Measurements from ENCODE around the gene HK2.
"Not testable (repeated sequence)": the region's sequence is repeated elsewhere in the genome, so short reads cannot be mapped to it uniquely, and the experiment has no call there.

HK2 gene

DNA sequence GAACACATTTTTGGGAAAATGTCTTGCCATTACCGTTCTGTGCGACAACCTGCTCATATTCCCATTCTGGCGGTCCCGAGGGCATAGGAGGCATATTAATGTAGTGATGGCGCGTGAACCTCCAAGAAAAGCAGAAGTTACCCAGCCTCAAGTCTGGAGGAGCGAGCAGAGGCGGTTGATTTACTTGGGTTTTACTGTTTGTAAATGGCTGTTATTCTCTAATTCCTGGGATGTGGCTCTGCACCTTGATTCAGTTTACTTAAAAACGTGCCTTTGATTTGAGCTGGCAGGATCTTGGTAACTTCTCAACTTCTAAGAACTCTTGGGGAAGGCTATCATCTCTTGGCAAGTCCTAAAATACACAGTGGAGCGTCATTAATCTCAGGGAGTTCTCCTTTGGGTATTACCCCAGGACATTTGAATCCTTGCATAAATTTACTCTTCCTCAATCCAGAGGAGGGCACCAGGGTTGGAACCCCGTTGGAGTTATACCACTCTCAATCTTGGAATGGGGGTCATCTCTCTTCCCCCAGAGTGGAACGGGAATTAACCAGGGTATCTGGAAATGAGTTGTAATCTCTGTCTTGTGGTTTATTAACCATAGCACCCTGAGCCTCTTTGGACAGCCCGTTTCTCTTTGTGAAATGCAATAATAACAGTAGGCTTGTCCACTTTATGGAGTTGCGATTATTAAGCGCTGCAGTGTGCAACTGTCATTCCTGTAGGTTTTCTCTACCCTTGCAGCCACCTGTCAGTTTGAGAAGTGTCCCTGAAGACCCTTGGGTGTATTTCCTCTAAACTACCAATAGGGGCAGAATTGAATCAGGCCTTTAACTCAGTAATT lies 2.1 kb downstream of the HK2 start:
- no peak for DNase-seq

DNA sequence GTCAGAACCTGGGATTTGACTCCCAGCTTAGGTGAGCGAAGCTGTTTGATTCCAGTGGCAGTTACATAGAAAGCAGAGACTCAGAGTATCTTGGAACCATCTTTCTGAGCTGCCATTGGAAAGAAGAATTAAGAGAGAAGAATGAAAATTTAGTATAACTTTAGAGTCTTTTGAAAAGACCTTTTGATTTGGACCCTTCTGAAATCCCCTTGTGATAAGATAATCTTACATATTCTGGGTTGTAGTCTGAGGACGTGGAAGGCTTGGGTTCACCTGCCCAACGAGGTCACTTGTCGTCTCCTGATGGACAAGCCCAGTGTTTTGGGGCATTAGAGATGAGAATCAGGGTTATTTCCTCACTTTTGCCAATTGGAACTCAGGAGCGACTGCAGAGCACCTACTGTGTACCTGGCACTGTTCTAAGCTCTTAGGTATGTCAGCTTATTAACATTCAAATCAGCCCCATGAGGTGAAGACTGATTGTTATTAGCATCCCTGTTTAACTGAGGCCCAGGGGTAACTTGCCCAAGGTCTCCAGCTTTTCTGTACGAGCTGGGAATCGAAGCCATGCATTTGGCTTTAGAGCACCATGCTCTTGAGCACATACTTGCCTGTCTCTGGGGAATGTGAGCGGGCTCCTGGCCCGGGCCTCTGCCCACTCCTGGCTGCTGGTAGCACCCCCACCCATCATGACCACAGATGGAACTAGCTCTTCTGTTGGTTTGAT lies 2.9 kb downstream of the HK2 start:
- no peak for DNase-seq

DNA sequence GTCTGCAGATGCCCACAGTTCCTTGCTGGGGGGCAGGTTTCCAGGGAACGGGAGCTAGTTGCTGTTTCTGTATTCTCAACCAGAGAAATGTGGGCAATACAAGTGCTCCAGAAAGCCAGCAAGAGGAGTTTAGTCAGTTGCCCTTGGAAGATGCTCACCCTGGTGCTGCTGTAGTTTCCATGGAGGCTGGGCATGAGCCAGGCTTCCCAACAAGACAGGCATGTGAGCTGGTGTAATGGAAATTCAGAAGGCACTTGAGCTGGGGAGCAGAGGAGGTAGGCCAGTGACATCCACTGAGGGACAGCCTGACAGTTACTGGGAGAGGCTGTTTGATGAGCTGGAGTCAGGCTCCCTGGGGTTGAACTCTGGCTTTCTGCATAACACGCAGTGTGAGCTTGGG lies 7.7 kb downstream of the HK2 start:
- no peak for DNase-seq

DNA sequence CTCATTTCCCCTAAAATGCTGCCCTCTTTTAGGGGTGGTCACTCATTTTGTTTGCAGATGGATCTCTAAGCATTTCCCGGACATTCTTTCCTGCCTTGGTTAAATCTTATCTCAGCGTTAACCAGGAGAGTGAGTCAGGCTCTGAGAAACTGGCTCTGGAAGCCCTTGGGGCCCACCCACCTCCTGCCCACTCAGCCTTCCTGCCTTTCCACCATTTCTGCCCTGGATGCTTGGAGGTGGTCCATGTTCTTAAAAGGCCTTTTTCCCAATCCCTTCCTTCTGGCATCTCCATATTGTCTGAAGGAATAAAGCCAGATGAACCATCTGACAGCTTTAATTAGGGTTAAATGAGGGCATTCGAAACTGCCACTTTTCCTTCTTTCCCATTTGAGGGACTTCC lies 9.5 kb downstream of the HK2 start:
- DNase-seq: no peak

DNA sequence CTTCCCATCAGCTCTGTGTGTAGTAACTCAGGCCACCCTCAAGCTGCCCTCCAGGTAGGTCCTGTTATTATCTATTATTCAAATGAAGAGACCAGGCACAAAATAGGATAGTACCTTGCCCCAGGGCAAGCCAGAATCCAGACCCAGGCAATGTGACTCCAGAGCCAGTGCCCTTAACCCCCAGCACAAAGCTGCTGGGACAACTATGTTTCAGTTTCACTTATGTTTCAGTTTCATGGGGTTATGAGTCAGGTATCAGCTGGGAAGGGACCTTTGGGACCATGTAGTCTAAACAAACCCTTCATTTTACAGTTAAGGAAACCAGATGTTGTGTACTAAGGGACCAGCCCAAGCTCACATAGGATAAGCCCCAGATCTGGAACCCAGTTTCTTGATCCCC lies 10.0 kb downstream of the HK2 start:
- peak; percentile 51 for DNase-seq

DNA sequence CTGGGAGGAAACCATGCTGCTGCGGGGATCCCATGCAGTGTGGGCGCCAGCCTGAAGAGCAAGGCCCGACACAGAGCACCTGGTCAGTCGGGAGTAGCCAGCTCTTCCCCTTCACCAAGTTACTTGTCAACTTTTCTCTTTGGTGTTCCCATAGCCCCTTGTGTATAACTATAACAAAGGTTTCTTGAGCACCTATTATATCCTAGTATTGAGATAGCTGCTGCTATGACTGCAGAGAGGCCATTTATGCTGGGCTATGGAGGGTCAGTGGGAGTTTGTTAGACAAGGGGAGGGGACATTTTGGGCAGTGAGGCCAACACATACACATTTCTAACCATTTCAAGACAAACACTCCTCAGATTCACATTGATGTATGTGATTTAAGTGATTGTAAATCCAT lies 10.8 kb downstream of the HK2 start:
- DNase-seq: no peak

DNA sequence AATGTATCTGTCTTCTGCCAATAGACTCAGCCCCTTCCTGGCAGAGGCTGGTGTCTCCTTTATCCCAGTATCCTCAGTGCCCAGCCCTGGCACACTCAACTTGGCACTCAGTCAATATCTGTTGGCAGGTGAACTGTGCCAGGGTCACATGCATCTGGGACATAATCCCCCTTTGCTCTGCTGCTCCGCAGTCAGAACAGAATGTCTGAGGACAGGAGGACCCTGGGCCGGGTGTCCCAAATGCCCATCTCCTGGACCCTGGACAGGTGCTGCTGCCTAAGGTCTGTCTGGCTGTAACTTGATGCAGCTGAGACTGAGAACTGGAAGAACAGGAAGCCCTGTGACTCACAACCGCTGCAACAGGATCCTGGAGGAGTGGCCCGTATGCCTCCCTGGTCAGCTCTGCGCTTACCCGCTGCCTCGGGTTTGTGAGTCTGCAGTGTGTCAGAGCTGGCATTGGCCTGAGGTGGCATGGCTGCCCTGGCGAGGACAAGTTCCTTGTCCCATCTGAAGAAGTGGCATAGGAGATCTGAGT lies 11.4 kb downstream of the HK2 start:
- peak; percentile 51 for DNase-seq

DNA sequence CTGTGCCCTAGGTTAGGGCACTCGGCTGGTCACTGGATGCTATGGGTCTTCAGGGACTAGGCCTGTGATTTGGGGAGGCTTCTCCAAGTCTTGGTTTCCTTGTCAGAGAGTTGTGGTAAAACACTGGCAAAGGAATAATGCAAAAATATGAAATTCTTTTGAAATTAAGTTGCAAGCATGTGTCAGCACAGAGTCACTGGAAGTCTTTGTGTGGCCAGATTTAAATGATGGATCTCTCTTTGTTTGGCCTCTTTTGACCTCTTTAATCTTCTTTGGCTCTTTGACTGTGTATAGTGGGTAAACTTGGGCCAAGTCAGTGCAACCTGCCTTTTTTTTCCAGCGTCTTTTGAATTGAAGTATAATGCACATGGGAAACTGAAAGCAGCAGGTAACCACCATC lies 12.1 kb downstream of the HK2 start:
- DNase-seq: no peak

DNA sequence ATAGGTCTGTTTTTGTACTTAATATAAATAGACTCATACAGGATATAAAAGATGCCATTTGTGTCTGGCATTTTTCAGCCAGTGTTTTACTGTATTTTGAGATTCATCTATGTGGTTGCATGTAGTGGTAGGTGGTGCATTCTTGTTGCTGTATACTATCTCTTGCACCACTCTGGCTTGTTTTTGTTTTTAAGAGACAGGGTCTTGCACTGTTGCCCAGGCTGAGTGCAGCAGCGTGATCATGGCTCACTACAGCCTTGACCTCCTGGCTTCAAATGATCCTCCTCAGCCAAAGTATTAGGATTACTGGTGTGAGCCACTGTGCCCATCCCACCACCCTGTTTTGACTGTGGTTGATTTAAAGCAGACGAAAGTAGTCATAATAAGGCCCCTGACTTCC lies 12.6 kb downstream of the HK2 start:
- DNase-seq: no peak

DNA sequence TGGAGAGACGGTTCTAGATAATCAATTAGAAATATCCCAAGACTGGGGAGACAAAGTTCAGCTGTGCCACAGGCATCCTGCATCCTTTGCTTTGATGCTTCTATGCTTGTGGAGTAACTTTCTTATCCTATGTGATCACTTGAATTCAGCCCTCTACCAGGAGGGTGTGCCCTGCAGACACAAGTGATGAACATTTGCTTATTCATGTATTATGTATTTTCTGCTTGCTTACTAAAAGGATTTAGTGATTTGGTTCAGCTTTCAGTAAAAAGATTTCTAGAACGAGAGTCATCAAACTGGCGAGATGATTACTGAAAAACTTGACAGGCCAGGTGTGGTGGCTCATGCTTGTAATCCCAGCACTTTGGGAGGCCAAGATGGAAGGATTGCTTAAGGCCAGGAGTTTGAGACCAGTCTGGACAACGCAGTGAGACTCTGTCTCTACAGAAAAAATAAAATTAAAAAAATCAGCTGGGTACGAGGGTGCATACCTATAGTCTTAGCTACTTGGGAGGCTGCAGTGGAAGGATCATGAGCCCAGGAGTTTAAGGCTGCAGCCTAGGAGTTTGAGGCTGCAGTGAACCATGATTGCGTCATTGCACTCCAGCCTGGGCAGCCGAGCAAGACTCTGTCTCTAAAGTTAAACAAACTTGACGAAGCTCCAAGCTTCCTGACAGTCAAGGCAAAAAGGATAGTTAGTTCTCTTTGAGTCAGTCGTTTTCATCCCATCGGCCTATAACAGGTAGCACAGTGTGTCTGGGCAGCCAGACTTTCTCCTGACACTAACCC lies 13.3 kb downstream of the HK2 start:
- DNase-seq: no peak

DNA sequence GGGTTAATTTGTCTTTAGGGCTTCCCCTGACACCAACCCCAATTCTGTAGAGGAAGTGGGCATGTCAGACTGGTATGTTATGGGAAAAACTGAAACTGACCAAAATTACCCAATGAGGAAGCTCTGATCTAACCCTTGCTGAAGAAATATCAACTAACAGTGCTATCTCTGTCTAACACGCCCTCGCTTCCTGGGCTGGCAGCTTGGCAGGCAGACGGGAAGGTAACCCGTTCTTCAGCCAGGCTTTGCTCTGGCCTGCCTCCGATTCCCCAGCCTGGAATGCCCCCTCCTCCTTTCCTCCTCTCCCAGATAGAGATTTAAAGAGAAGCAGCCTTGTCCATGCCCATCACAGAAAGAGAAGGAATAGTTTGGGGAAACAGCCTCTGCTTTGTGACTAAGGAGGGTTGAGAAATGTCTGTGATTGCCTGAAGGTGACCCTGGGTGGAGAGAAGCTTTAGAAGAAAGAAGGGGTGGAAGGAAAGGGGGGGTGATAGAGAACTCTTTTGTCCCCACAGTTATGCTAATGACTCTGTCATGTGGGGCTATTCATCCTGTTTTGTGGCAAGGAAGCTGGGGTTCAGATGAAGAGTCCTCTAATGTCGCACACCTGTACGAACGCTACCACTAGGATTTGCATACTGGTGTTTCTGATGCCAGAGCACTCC lies 15.4 kb downstream of the HK2 start:
- DNase-seq: peak; percentile 47

DNA sequence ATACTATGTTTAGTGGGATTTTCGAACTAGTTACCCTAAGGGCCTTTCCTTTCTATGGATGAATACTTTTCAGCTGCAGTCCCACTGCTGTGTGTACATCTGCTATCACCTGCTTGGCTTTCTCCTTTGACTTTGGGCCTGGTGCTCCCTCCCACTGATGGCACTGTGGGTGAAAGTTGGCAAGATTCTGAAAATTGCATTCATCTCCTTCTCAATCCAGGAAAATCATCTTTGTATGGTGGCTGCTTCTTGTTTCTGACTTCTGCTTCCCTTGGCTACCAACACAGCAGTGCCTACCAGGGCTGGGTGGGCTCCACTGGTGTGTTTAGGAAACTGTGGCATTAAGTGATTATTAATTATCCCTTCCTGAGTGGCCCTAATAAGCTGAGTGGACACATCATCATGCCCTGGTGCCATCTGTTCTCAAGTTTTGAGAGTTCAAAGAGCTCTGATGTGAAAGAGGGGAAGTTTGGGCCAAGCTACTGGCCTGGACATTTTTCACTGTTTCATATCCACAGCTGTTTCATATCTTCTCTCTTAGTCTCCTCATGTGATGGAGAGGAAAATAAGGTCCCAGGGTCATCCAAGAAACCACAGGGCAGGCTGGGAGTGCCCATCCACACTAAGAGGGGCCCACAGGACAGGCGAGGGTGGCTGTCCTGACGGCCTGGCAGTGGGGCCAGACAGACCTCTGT lies 16.7 kb downstream of the HK2 start:
- DNase-seq: no peak

DNA sequence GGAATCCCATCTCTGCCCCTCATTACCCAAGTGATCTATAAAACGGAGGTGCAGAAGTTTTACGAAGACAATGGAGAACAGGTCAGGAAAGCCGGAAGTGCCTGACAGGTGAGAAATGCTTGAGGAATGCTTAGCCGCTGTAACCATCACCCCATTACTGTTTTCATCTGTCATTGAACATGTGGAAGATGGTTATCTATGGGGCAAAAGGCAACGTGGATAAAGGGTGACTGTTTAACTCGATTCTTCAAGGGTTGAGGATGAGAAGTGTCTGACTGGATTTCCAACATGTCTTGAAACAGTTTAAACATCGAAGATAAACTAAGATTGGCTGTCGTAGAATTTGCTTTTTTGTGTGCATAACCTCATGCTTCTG lies 17.3 kb downstream of the HK2 start:
- no peak for DNase-seq

DNA sequence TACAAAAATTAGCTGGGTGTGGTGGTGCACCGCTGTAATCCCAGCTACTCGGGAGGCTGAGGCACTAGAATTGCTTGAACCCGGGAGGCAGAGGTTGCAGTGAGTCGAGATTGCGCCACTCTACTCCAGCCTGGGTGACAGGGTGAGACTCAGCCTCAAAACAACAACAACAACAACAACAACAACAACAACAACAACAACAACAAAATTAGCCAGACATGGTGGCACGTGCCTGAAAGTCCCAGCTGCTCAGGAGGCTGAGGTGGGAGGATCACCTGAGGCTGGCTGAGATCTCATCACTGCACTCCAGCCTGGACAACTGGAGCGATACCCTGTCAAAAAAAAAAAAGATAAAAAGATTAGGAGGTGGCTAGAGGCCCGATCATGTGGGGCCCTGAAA lies 19.4 kb downstream of the HK2 start:
- not testable (repeated sequence) for DNase-seq

DNA sequence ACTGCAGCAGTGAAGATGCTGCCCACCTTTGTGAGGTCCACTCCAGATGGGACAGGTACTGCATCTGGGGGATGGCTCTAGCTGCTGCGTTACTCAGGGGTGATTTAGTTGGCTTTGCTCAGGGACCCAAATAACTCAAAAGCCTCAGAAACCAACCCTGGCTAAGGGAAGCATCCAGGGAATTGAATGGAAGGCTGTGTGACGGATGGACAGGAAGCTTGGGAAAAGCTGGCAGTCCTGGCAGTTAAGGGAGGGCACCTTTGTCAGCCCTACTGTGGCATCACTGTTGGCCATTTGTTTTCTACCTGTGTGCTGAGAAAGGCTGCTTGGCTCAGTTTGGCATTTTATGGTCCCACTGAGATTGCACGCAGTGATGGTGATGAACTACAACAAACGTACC lies 20.5 kb downstream of the HK2 start:
- no peak for DNase-seq

DNA sequence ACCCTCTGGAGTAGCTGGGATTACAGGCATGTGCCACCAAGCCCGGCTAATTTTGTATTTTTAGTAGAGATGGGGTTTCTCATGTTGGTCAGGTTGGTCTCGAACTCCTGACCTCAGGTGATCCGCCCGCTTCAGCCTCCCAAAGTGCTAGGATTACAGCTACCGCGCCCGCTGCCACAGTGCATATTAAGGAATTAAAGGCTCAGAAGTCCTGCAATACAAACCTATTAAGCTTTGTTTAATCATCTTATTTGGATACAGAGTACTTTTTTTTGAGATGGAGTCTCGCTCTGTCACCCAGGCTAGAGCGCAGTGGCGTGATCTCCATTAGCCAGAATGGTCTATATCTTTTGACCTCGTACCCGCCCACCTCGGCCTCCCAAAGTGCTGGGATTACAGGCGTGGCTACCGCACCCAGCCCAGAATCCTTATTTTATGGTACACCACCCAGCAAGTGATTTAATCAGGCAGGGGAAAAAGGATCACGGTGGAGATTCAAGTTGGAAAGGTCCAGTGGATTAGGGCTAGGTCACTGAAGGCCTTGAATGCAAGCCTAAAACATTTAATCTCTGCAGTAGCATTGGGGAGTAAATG lies 21.3 kb downstream of the HK2 start:
- not testable (repeated sequence) for DNase-seq

DNA sequence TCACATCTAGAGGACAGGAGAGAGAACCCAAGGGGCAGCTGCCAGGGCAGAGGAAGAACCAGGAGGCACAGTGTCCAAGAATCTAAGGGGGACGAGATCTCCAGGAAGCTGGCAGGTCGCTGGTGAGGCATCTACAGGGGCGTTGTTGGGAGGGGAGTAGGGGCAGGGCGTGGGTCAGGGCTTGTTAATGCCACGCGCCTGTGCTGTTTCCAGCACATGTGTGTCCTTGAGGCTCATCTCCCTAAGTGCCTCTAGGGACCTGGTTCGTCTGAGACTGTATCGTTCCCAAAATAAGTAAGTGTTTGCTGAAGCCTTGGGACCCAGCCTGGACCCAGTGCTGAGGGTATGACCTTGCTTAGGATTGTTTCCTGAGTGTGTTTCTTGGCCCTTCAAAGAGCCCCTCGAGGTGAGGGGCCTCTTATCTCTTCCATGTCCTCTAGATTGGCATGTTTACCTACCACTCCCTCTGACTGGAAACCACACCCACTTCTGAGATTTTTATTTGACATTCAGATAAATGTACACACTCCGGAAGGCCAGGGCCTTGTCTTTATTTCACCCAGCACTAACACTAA lies 22.2 kb downstream of the HK2 start:
- no peak for DNase-seq

DNA sequence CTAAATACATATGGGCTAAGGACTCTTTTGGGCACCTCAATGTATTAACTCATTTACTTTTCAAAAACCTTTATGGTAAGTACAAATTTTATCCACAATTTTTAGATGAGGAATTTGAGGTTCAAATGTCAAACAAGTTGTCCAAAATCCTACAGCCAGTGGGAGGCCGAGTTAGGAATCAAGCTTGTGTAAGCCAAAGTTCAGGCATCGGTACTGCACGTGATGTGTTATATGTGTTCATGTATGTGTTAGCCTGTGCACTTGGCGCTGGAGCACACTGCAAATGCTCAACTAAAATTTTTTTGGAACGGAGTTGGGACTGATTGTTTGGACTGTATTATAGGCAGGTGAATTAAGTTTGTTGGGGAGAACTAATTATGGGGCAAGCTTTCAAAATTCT lies 22.7 kb downstream of the HK2 start:
- no peak for DNase-seq

DNA sequence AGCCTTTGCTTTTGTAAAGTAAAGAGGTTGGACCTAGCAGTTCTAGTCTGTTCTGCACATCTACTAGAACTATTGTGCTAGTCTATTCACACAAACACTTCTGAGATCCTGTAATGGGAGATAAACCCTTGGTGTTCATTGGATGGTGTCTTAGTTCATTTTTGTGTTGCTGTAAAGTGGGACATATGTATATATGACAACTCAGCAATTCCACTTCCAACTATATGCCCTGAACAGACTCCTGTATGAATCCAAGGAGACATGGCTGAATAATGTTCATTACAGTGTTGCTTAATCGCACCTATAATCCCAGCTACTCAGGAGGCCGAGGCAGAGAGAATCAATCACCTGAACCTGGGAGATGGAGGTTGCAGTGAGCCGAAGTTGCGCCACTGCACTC lies 23.3 kb downstream of the HK2 start:
- no peak for DNase-seq

DNA sequence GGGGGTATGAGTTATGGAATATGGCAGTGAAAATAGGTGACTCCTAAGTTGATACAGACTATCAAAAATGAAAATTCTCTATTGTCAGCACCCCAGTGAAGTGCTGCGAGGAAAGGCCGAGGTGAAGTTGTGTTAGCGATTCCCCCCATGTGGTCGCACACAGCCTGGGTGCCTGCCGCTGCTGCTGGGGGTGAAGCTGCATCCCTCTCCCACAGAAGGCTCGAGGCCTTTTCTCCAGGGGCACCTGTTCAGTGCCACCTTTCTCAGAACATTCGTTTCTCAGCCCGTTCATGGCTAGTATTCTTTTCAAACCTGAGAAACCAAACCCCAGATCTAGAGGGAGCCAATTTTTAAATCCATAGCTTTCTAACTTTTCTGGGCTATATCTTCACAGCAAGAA lies 23.8 kb downstream of the HK2 start:
- no peak for DNase-seq

DNA sequence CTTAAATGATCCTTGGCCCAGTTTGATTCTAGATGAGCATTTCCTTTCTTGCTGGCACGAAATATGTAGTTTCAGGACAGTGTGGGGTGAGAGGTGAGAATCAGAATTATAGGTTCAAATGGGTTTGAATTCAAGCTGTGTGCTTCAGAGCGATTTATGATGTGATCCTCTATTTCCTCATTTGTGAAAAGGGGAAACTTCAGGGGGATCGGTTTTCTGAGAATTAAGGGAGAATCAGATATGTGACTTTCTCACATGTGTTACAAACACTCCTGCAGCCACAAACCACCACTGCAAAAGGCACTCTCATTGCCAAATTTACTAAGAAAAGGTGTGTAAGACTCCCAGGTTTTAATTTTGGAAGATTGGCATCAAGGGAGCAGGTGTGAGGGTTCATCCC lies 24.4 kb downstream of the HK2 start:
- DNase-seq: no peak

DNA sequence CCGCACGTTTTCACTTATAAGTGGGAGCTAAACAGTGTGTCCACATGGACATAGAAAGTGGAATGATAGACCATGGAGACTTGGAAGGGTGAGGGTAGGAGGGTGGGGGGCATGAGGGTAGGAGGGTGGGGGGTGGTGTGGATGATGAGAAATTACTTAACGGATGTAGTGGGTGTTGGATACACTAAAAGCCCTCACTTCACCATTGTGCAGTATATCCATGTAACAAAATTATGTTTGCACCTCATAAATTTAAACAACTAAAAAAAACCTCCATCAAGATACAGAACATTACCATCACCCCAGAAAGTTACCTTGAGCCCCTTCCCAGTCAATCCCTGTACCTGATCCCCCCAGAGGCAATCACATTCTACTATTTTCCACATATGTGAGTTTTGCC lies 26.2 kb downstream of the HK2 start:
- DNase-seq: no peak
